HEK293 (cell line): Measurements from ENCODE around the gene TRAPPC3L.

ENCODE experiments used
- HOXC10 ChIP-seq: sonication (generic); formaldehyde crosslinking; IDR thresholded peaks from 2 replicates; pipeline ENCODE4 v1.8.1; 2023; ENCODE audit warnings: mild to moderate bottlenecking, missing genetic modification reagents
- MYNN ChIP-seq: fragments of 450-650 bp; formaldehyde crosslinking; IDR thresholded peaks from 2 replicates; pipeline ENCODE4 v1.5.1; 2016; ENCODE audit warnings: missing biosample characterization, missing genetic modification characterization, borderline replicate concordance
- PRDM10 ChIP-seq: fragments of 450-650 bp; formaldehyde crosslinking; IDR thresholded peaks from 2 replicates; pipeline ENCODE4 v1.5.1; 2016; ENCODE audit warnings: missing biosample characterization, missing genetic modification characterization
- PRDM2 ChIP-seq: fragments of 450-650 bp; formaldehyde crosslinking; IDR thresholded peaks from 2 replicates; pipeline ENCODE4 v1.5.1; 2016; ENCODE audit warnings: missing biosample characterization, missing genetic modification characterization, borderline replicate concordance
- SETDB1 ChIP-seq: IDR thresholded peaks from one replicate; pipeline ENCODE4 v1.6.1; 2017; ENCODE audit warnings: mild to moderate bottlenecking, low read length, moderate library complexity, mixed read lengths; ENCODE audit not compliant: insufficient read length
- SP3 ChIP-seq: fragments of 450-650 bp; formaldehyde crosslinking; IDR thresholded peaks from 2 replicates; pipeline ENCODE4 v1.5.1; 2016; ENCODE audit warnings: missing biosample characterization, missing genetic modification characterization
- TSHZ1 ChIP-seq: fragments of 450-650 bp; formaldehyde crosslinking; IDR thresholded peaks from 2 replicates; pipeline ENCODE4 v1.5.1; 2016; ENCODE audit warnings: missing biosample characterization, missing genetic modification characterization, borderline replicate concordance
- ZFHX2 ChIP-seq: fragments of 450-650 bp; formaldehyde crosslinking; conservative IDR thresholded peaks from 2 replicates; pipeline ENCODE4 v1.5.1; 2016; ENCODE audit warnings: missing biosample characterization, missing genetic modification characterization
- ZFP37 ChIP-seq: fragments of 450-650 bp; formaldehyde crosslinking; IDR thresholded peaks from 2 replicates; pipeline ENCODE4 v1.5.1; 2016; ENCODE audit warnings: missing biosample characterization, missing genetic modification characterization
- ZNF114 ChIP-seq: fragments of 450-650 bp; formaldehyde crosslinking; IDR thresholded peaks from 2 replicates; pipeline ENCODE4 v1.5.0; 2017; ENCODE audit warnings: missing biosample characterization, missing genetic modification characterization
- ZNF121 ChIP-seq: fragments of 450-650 bp; formaldehyde crosslinking; IDR thresholded peaks from 2 replicates; pipeline ENCODE4 v1.5.1; 2016; ENCODE audit warnings: missing biosample characterization, missing genetic modification characterization
- ZNF155 ChIP-seq: fragments of 450-650 bp; formaldehyde crosslinking; IDR thresholded peaks from 2 replicates; pipeline ENCODE4 v1.5.1; 2016; ENCODE audit warnings: missing biosample characterization, missing genetic modification characterization
- ZNF26 ChIP-seq: fragments of 450-650 bp; formaldehyde crosslinking; IDR thresholded peaks from 2 replicates; pipeline ENCODE4 v1.5.1; 2016; ENCODE audit warnings: missing biosample characterization, missing genetic modification characterization
- ZNF341 ChIP-seq: fragments of 450-650 bp; formaldehyde crosslinking; IDR thresholded peaks from 2 replicates; pipeline ENCODE4; 2016; ENCODE audit warnings: low read depth, missing biosample characterization, missing genetic modification characterization
- ZNF354C ChIP-seq: fragments of 450-650 bp; formaldehyde crosslinking; IDR thresholded peaks from 2 replicates; pipeline ENCODE4 v1.5.1; 2016; ENCODE audit warnings: missing biosample characterization, missing genetic modification characterization, low read depth, borderline replicate concordance
- ZNF391 ChIP-seq: fragments of 450-650 bp; formaldehyde crosslinking; IDR thresholded peaks from 2 replicates; pipeline ENCODE4 v1.5.1; 2016; ENCODE audit warnings: low read depth, missing biosample characterization, missing genetic modification characterization, borderline replicate concordance
- ZNF473 ChIP-seq: fragments of 450-650 bp; formaldehyde crosslinking; IDR thresholded peaks from 2 replicates; pipeline ENCODE4 v1.5.1; 2017; ENCODE audit warnings: missing biosample characterization, missing genetic modification characterization
- ZNF561 ChIP-seq: fragments of 450-650 bp; IDR thresholded peaks from 2 replicates; pipeline ENCODE4 v1.5.1; 2018; ENCODE audit warnings: missing biosample characterization, missing genetic modification characterization, borderline replicate concordance
- ZNF585B ChIP-seq: fragments of 450-650 bp; formaldehyde crosslinking; IDR thresholded peaks from 2 replicates; pipeline ENCODE4 v1.5.1; 2016; ENCODE audit warnings: missing biosample characterization, missing genetic modification characterization
- ZNF629 ChIP-seq: fragments of 450-650 bp; formaldehyde crosslinking; IDR thresholded peaks from 2 replicates; pipeline ENCODE4 v1.5.1; 2017; ENCODE audit warnings: missing biosample characterization, missing genetic modification characterization
- ZNF670 ChIP-seq: fragments of 450-650 bp; formaldehyde crosslinking; IDR thresholded peaks from 2 replicates; pipeline ENCODE4 v1.5.1; 2016; ENCODE audit warnings: missing biosample characterization, missing genetic modification characterization, low read depth
- ZNF692 ChIP-seq: fragments of 450-650 bp; formaldehyde crosslinking; IDR thresholded peaks from 2 replicates; pipeline ENCODE4 v1.5.1; 2016; ENCODE audit warnings: missing biosample characterization, missing genetic modification characterization
- ZNF776 ChIP-seq: fragments of 450-650 bp; formaldehyde crosslinking; IDR thresholded peaks from 2 replicates; pipeline ENCODE4 v1.5.0; 2017; ENCODE audit warnings: missing biosample characterization, missing genetic modification characterization, borderline replicate concordance
- ZNF792 ChIP-seq: fragments of 450-650 bp; formaldehyde crosslinking; IDR thresholded peaks from 2 replicates; pipeline ENCODE4 v1.5.1; 2016; ENCODE audit warnings: missing biosample characterization, missing genetic modification characterization

TRAPPC3L gene

GRCh38 chr6:116511424-116512110, 33.9 kb downstream of the TRAPPC3L start, which contains the start of gene CALHM5 (continued):
- no peak for TF ChIP-seq PRDM2
- 0 out of 2 replicates have a peak, but pooled peaks have one; percentile 41 for TF ChIP-seq ZFP37 (tag by site-specific recombination)
- TF ChIP-seq ZNF692 (tag by site-specific recombination), result no peak
- no peak for TF ChIP-seq ZFHX2
- TF ChIP-seq HOXC10, result no peak
- TF ChIP-seq PRDM10 (tag by site-specific recombination), result 0 out of 2 replicates have a peak, but pooled peaks have one; percentile 19
- no peak for TF ChIP-seq ZNF354C
- TF ChIP-seq MYNN, result no peak
- TF ChIP-seq ZNF114 (tag by site-specific recombination), result no peak
- TF ChIP-seq ZNF776 (tag by site-specific recombination), result no peak
- no peak for TF ChIP-seq ZNF391 (tag by site-specific recombination)
- peak; percentile 23 for TF ChIP-seq SETDB1
- TF ChIP-seq ZNF155 (tag by site-specific recombination), result no peak
- TF ChIP-seq SP3 (tag by site-specific recombination), result no peak
- no peak for TF ChIP-seq ZNF585B (tag by site-specific recombination)
- TF ChIP-seq ZNF26 (tag by site-specific recombination), result no peak
- TF ChIP-seq ZNF792, result no peak
- no peak for TF ChIP-seq ZNF121 (tag by site-specific recombination)
- no peak for TF ChIP-seq ZNF629
- TF ChIP-seq ZNF341 (tag by site-specific recombination), result no peak
- peak; percentile 67; the same call in 1 of the 2 replicates for TF ChIP-seq ZNF561 (tag by site-specific recombination)
- no peak for TF ChIP-seq TSHZ1 (tag by site-specific recombination)
- no peak for TF ChIP-seq ZNF473 (tag by site-specific recombination)
- no peak for TF ChIP-seq ZNF670 (tag by site-specific recombination)
